ELF-1 (cell line): ENCODE data around the gene CLIP1.
"Not testable (repeated sequence)": the region's sequence is repeated elsewhere in the genome, so short reads cannot be mapped to it uniquely, and the experiment has no call there.

Experiments used
- DNase-seq: peaks from one replicate; pipeline ENCODE4 v3.0.0-alpha.2; 2016; ENCODE audit warnings: low read depth, low spot score

Gene CLIP1

DNA sequence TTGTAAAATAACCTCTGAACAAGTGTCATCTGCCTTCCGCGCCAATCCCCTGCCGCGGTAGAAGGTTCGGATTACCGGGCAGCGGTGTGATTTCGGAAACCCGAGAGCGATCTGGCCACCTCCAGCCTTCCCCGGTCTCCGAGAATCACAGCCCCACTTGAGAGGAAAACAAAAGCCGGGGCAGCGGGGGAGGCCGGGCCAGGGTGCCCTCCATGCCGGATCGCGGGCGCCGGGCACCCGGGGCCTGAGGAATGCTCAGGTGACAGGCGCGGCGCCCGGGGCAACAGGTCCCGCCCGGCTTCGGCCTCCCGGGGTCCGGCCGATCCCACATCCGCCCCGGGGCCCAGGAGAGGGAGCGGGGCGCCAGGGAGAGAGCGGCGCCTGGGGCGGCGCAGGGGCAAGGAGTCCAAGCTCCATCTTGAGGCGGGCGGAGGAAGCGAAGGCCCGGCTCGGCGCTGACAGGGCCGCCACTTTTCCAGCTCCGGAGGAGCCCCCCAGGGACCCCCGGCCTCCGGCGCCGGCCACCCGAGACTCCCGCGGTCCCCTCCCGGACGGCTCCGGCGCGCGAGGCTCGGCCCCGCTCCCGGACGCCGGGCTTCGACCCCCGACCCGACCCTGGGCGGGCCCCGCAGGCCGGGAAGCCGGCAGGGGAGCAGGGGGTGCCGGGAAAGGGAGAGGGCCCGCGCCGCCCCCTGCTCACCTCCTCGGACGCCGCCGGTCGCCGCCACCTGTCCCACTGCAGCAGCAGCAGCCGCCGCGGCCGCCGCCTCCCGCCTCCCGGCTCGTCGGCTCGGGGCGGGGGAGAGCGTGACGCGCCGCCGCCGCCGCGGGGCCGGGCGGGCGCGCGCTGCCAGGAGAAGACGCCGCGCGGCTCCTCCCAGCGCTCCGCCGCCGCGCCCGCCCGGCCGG is at the start of gene CLIP1:
TSS of gene CLIP1 (minus strand) at position 849 of the 909 bp plus-strand sequence. CDS start 42,217 bp downstream, outside the sequence.
- peak; percentile 87 for DNase-seq

DNA sequence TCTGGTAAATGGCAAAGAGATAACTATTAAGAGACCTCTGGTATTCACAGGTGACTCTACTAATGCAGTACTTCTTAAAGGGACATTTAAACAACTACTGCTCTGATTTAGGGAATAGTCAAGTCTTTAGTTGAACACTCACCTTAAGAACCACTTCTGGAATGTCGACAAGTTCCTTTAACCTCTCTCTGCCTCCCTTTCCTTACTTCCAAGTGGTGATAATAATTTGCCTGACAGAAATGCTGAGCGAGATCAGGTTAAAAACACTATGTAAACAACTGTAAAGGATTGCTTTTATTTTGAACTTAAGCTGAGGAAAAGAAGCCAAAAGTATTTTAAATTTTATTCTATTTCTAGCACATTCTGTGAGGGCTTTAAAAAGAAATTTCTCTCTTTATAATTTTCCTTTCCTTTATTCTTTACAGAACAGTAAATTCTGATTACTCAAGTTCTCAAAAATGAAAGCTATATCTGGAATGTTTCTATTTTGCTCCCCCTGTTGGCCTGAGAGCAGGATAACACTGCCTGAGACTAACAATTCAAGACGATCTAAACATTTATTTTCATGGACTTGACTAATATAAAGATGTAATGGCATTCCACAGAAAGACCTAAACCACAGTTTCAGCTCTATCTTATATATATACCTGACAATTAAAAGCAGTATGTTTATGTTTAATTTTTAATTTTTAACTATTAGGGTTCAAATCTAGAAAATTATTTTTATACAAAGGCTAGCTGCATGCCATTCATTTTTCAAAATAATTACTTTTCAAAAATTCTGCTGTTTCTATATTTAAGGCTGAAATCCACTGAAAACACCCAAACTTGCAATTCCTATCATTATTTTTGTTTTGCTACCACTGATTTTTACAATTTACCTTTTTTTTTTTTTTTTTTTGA is 49.1 kb upstream of the CLIP1 start:
- no peak for DNase-seq

DNA sequence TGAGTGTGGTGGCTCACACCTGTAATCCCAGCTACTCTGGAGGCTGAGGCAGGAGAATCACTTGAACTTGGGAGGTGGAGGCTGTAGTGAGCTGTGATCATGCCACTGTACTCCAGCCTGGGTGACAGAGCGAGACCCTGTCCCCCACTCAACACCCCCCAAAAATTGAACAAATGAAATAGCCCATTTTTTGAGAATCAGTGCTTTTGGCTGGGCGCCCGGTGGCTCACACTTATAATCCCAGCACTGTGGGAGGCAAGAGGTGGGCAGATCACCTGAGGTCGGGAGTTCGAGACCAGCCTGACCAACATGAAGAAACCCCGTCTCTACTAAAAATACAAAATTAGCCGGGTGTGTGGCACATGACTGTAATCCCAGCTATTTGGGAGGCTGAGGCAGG is 48.1 kb upstream of the CLIP1 start:
- DNase-seq = not testable (repeated sequence)

DNA sequence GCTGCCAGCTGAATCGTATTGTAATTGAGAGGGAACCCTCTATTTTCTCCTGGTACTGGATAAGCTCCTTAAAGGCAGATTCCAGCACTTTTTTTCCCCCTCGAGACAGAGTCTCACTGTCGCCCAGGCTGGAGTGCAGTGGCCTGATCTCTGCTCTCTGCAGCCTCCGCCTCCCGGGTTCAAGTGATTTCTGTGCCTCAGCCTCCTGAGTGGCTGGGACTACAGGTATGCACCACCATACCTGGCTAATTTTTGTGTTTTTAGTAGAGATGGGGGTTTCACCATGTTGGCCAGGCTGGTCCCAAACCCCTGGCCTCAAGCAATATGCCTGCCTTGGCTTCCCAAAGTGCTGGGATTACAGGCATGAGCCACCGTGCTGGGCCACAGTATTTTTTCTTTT is 47.4 kb upstream of the CLIP1 start:
- not testable (repeated sequence) for DNase-seq

DNA sequence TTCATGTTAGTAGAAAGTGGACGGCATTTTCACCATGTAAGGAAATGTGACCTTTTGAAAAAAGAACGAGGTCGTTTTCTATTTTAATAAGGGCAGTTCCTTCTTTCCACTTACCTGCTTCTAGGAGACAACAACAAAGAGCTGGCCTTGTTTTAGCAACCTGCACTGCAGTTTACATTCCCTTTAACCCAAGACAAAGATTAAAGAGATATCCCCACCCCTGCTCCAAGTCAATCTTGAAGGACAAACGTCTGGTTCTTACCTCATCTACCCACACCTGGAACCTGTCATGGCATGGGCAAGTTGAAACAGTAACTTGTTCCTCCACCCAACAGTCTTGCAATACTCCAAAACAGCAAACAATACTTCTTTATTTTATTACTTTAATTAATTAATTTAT is 45.5 kb upstream of the CLIP1 start:
- peak; percentile 35 for DNase-seq

DNA sequence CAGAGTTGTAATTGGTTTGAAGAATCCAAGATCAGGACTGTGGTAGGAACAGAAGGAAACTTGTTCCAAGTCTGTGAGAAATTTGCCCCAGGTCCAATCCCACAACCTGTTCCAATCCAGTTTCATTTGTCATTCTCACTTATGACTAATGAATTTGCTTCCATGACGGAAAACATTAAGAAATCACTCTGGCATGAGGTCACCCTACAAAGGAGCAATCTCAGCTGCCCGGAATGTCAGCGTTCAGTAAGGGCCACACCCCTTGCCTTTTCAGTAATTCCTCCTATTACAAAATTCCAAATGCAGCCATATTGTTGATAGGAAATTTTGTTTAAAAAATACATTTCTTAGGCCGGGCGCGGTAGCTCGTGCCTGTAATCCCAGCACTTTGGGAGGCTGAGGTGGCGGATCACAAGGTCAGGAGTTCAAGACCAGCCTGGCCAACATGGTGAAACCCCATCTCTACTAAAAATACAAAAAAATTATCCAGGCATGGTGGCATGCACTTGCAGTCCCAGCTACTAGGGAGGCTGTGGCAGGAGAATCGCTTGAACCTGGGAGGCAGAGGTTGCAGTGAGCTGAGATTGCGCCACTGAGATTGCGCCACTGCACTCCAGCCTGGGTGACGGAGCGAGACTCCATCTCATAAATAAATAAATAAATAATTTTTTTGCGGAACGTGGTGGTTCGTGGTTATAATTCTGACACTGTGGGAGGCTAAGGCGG is 42.0 kb upstream of the CLIP1 start:
- DNase-seq = peak; percentile 27

DNA sequence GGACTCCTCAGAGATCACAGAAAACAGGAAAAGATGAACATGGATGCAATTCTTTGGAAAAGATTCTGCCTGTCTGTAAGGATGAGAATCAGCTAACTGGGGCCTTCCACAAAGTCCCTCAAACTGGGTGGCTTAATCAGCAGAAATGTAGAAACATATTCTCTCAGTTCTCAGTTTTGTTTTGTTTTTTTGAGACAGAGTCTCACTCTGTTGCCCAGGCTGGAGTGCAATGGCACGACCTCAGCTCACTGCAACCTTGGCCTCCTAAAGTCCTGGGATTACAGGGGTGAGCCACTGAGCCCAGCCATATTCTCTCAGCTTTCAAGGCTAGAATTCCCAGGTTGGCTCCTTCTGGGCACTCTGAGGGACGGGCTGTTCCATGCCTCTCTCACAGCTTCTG is 38.2 kb upstream of the CLIP1 start:
- DNase-seq = no peak

DNA sequence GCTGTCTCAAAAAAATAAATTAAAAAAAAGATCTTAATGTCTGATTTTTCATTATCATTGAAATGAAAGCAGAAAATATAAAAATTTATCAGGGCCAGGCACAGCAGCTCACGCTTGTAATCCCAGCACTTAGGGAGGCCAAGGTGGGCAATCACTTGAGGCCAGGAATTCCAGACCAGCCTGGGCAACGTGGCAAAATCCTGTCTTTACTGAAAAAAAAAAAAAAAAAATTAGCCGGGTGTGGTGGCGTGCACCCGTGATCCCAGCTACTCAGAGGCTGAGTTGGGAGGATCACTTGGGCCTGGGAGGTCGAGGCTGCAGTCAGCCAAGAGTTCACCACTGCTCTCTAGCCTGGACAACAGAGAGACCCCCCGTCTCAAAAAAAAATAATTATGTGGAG is 37.6 kb upstream of the CLIP1 start:
- DNase-seq = no peak

DNA sequence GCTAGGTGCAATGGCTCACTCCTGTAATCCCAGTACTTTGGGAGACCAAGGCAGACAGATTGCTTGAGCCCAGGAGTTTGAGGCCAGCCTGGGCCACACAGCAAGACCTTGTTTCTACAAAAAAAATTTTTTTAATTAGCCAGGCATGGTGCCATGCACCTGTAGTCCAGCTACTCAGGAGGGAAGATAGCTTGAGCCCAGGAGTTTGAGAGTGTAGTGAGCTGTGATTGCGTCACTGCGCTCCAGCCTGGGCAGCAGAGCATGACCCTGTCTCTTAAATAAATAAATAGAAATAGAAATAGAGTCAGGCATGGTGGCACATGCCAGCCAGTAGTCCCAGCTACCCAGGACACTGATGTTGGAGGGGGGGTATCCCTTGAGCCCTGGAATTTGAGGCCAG is 36.7 kb upstream of the CLIP1 start:
- no peak for DNase-seq

DNA sequence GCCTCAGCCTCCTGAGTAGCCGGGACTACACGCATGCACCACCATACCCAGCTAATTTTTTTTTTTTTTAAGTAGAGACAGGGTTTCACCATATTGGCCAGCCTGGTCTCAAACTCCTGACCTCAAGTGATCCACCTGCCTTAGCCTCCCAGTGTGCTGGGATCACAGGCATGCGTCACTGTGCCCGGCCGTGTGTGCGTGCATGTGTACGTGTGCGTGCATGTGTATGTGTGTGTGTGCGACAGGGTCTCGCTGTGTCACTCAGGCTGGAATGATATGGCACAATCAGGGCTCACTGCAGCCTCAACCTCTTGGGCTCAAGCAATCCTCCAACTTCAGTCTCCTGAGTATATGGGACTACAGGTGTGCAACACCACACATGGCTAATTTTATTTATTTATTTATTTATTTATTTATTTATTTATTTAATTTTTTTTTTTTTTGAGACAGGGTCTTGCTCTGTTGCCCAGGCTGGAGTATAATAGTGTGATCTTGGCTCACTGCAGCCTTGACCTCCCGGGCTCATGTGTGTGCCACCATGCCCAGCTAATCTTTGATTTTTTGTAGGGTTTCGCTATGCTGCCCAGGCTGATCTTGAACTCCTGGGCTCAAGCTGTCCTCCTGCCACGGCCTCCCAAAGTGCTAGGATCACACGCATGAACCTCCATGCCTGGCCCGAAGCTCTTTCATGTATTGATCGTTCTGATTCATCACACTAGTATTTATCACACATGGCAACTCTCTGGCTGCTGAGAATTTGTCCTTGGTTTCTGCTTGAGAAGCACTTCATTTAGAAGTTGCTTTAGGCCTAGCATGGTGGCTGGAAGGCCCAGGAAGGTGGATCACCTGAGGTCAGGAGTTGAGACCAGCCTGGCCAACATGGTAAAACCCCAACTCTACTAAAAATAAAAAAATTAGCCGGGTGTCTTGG is 35.9 kb upstream of the CLIP1 start:
- no peak for DNase-seq

DNA sequence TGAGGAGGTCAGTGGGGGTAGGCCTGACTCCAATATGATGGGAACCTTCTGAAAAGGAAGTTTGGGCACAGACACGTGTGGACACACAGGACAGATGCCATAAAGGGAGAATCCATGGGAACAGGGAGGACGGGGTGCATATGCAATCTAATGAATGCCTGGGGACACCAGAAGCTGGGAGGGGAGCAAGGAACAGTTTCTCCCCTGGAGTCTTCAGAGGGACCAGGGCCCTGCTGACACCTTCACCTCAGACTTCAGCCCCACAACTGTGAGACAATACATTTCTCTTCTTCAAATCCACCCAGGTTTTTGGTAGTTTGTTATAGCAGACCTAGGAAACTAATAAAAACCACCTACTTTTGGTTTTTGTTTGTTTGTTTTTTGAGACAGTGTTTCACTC is 35.2 kb upstream of the CLIP1 start:
- no peak for DNase-seq

DNA sequence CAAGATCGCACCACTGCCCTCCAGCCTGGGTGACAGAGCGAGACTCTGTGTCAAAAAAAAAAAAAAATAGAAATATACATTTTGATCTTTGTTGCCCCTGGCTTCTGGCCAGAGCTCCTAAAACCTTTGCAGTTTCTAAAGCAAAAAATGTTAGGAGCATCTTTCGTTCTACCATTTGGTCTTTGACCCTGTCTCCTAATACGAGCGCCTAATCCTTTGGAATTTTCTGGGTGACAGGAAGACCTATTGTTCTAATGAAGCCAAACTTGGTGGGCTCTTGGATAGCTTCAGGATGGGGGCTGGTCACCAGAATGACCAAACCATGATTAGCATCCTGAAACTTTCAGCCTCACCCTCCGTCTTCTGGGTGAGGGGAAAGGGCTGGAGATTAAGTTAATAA is 32.3 kb upstream of the CLIP1 start:
- no peak for DNase-seq

DNA sequence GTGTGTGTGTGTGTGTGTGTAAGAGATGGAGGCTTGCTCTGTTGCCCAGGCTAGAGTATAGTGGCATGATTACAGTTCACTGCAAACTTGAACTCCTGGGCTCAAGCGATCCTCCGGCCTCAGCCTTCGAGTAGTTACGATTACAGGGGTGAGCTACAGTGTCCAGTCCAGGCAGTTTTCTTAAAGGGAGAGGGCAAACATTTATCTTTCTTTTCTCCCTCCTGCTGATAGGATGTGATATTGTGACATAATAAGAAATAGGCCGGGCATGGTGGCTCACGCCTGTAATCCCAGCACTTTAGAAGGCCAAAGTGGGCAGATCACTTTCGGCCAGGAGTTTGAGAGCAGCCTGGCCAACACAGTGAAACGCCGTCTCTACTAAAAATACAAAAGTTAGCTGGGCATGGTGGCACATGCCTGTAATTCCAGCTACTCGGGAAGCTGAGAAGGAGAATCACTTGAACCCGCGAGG is 31.8 kb upstream of the CLIP1 start:
- no peak for DNase-seq

DNA sequence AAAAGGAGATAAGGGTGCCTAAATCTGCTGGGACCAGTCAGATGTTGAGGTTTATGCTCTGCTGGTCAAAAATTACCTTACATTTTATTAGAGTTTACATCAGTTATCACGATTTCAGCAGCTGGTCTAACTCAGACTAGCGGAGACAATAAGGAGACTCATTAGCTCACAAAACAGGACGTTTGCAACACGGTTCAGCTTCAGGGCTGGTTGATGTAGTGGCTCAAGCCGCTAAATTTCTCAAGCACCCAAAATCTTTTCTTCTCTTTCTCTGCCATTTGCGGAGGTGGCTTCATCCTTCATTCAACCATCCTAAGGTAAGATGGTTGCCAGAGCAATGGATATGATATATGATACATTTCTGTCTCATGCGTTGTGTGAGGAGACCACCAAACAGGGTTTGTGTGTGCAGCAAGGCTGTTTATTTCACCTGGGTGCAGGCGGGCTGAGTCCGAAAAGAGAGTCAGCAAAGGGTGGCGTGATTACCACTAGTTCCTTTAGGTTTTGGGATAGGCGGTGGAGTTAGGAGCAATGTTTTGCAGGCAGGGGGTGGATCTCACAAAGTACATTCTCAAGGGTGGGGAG is 30.3 kb upstream of the CLIP1 start:
- no peak for DNase-seq

DNA sequence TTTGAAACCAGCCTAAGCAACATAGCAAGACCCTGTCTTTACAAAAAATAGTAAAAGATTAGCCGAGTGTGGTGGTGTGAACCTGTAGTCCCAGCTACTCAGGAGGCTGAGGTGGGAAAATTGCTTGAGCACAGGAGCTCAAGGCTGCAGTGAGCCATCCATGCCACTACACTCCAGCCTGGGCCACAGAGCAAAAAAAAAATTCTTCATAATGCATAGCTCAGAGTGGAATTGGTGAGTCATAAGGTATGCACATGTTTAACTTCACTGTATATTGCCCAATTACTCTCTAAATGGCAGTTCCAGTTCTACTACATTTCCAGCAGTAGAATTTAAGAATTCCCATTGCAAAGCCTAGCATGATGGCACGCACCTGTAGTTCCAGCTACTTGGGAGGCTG is 26.8 kb upstream of the CLIP1 start:
- no peak for DNase-seq

DNA sequence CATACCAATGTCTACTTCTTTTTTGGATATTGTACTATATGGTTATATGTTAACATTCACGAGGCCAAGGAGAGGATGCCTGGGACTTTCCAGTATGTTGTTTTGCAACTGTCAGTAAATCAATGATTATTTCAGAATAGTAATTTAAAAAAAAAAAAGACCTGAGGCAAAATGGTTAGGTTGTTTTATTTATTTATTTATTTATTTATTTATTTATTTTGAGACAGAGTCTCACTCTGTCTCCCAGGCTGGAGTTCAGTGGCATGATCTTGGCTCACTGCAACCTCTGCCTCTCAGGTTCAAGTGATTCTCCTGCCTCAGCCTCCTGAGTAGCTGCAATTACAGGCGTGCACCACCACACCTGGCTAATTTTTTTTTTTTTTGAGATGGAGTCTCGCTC is 25.4 kb upstream of the CLIP1 start:
- DNase-seq = not testable (repeated sequence)

DNA sequence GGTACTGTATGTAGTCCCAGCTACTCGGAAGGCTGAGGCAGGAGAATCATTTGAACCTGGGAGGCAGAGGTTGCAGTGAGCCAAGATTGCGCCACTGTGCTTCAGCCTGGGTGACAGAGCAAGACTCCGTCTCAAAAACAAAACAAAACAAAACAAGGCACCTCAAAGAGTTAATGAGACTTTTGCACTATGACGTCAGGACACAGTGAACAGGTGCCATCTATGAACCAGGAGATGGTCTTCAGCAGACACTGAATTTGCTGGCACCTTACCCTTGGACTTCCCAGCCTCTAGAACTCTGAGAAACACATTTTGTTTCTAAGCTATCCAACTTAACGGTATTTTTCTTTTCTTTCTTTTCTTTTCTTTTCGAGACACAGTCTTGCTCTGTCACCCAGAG is 23.9 kb upstream of the CLIP1 start:
- DNase-seq = not testable (repeated sequence)

DNA sequence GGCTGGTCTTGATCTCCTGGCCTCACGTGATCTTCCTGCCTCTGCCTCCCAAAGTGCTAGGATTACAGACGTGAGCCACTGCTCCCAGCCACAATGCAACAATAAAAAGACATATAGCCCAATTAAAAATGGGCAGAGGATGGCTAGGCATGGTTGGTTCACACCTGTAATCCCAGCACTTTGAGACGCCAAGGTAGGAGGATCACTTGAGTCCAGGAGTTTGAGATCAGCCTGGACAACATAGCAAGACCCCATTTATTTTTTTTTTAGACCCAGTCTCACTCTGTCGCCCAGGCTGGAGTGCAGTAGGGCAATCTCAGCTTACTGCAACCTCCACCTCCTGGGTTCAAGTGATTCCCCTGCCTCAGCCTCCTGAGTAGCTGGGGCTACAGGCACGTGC is 21.6 kb upstream of the CLIP1 start:
- not testable (repeated sequence) for DNase-seq

DNA sequence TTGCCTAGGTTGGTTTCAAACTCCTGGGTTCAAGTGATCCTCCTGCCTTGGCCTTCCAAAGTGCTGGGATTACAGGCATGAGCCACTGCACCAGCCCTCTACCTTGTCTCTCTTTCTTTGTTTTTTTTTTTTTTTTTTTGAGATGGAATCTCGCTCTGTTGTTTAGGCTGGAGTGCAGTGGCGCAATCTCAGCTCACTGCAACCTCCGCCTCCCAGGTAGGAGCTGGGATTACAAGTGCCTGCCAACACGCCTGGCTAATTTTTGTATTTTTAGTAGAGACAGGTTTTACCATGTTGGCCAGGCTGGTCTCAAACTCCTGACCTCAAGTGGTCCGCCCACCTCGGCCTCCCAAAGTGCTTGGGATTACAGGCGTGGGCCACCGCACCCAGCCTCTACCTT is 16.4 kb upstream of the CLIP1 start:
- peak; percentile 18 for DNase-seq

DNA sequence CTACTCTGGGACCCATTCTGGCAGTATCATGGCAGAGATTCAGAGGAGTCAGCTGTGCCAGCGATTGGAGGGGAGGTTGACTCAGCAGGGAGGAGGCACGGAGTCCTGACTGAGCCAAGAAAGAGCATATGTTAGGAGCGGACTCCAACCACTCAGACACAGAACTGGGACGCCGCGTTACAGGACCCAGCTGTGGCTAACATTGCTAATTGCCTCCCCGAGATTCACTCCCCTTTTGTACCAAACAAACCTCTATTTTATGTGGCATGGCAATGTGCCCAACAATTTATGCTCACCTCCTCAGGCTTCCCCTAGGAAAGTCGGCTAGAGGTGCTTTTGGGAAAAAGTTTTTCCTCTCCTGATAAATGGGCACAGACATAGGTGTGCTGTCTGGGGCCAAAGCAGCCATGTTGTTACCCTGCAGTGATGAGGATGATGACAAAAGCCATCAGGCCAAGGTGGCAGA is 15.2 kb upstream of the CLIP1 start:
- no peak for DNase-seq
